HCT116 (cell line): ENCODE results near the gene PDZRN4. TPM values are rescaled to one million over a fixed set of nuclear protein-coding genes. Genes with fewer than 3 reads are reported as not detected.

Experiments used
- ATAC-seq: fragments of 200-7000 bp; cut with Tn5 transposase; 2 replicates; pipeline ENCODE4 v1.9.1; 2020; ENCODE audit warnings: mild to moderate bottlenecking, moderate library complexity
- BruUV-seq: library from RNA; stranded (reverse); fragments of 400-500 nt; replicated peaks from 2 replicates; lab custom pipeline; 2021; lab: Mats Ljungman, UMichigan
- CTCF ChIA-PET: fragments of 300-600 bp; sonication (Branson Sonifier 250); formaldehyde crosslinking; loops from one replicate; lab custom pipeline; 2021; ENCODE audit warnings: antibody characterized with exemption; lab: Charles Lee
- POLR2A ChIA-PET: fragments of 300-600, 350-600 bp; sonication (Branson Sonifier 250); formaldehyde crosslinking; loops from one replicate; lab custom pipeline; 2021; ENCODE audit warnings: antibody characterized with exemption; lab: Charles Lee
- RAD21 ChIA-PET, 2 experiments: fragments of 300-600 bp; sonication (Branson Sonifier 250); formaldehyde crosslinking; loops; one replicate each; lab custom pipeline; 2023; ENCODE audit warnings: low total read pairs in 2 of 2; ENCODE audit not compliant: uncharacterized antibody in 2 of 2, unreplicated experiment in 2 of 2, low non-redundant PET in 1 of 2; lab: Charles Lee
- DNase-seq: peaks from one replicate; pipeline ENCODE4 v3.0.0-alpha.2; 2010; ENCODE audit warnings: low read depth, low spot score
- H2AFZ ChIP-seq: fragments of 200-600 bp; shearing (Covaris generic), sonication (generic); 2 replicates; pipeline ENCODE4 v1.6.1; 2017; ENCODE audit warnings: low read depth, mixed run types, mixed read lengths, antibody characterized with exemption, low read length; ENCODE audit not compliant: poor library complexity, severe bottlenecking
- H3K27ac ChIP-seq: 2 replicates; pipeline ENCODE4 v1.5.1; 2012; ENCODE audit warnings: low read depth, low read length
- H3K27me3 ChIP-seq: fragments of 200-600 bp; sonication (generic); 2 replicates; pipeline ENCODE4 v1.6.1; 2016; ENCODE audit warnings: mixed run types, low read length, mixed read lengths; ENCODE audit not compliant: insufficient read depth
- H3K36me3 ChIP-seq, 2 experiments: fragments of 200-500 bp in 1 of 2; fragments of 200-600 bp in 1 of 2; sonication (Bioruptor generic) in 1 of 2; sonication (generic) in 1 of 2; 2 replicates each; pipeline versions ENCODE4 v1.5.1 to v1.6.1; 2014 to 2016; ENCODE audit warnings: low read length in 2 of 2, inconsistent platforms in 1 of 2, mixed read lengths in 1 of 2, mixed run types in 1 of 2; ENCODE audit not compliant: insufficient read depth in 2 of 2, control insufficient read depth in 1 of 2
- H3K4me1 ChIP-seq, 2 experiments: fragments of 200-600 bp in 1 of 2; sonication (generic) in 1 of 2; 2 replicates each; pipeline versions ENCODE4 v1.5.1 to v1.6.1; 2012 to 2017; ENCODE audit warnings: low read length in 2 of 2, inconsistent platforms in 1 of 2, mild to moderate bottlenecking in 1 of 2, mixed read lengths in 1 of 2, mixed run types in 1 of 2, moderate library complexity in 1 of 2; ENCODE audit not compliant: insufficient read depth in 2 of 2, control insufficient read depth in 1 of 2
- H3K4me2 ChIP-seq: fragments of 200-600 bp; sonication (generic); 2 replicates; pipeline ENCODE4 v1.6.1; 2017; ENCODE audit warnings: mixed run types, low read length, mixed read lengths
- H3K4me3 ChIP-seq, 2 experiments: fragments of 200-600 bp in 1 of 2; sonication (generic) in 1 of 2; replicated peaks in 1 of 2; 2 replicates each; pipeline ENCODE4 v1.5.1; 2011 to 2016; ENCODE audit warnings: low read length in 2 of 2, control low read depth in 1 of 2, low read depth in 1 of 2, mild to moderate bottlenecking in 1 of 2, mixed read lengths in 1 of 2, mixed run types in 1 of 2
- H3K79me2 ChIP-seq: fragments of 200-600 bp; sonication (generic); 2 replicates; pipeline ENCODE4 v1.6.1; 2017; ENCODE audit warnings: mild to moderate bottlenecking, mixed run types, low read length, moderate library complexity, mixed read lengths; ENCODE audit not compliant: insufficient read depth
- H3K9ac ChIP-seq: fragments of 200-600 bp; sonication (generic); 2 replicates; pipeline ENCODE4 v1.6.1; 2016; ENCODE audit warnings: low read length, mixed read lengths
- H3K9me2 ChIP-seq: fragments of 200-600 bp; sonication (generic), shearing (Covaris generic); 2 replicates; pipeline ENCODE4 v1.6.1; 2017; ENCODE audit warnings: mixed run types, mild to moderate bottlenecking, moderate library complexity; ENCODE audit not compliant: insufficient read depth
- H3K9me3 ChIP-seq, 2 experiments: fragments of 200-500 bp in 1 of 2; fragments of 200-600 bp in 1 of 2; sonication (Bioruptor generic) in 1 of 2; sonication (generic) in 1 of 2; 2 replicates each; pipeline ENCODE4 v1.6.1; 2014 to 2017; ENCODE audit warnings: low read length in 2 of 2, mixed read lengths in 2 of 2, inconsistent platforms in 1 of 2, low read depth in 1 of 2, mild to moderate bottlenecking in 1 of 2, mixed run types in 1 of 2, moderate library complexity in 1 of 2; ENCODE audit not compliant: control insufficient read depth in 1 of 2, insufficient read depth in 1 of 2
- H4K20me1 ChIP-seq: fragments of 200-600 bp; sonication (generic), shearing (Covaris generic); 2 replicates; pipeline ENCODE4 v1.6.1; 2017; ENCODE audit warnings: mixed run types, mild to moderate bottlenecking, moderate library complexity; ENCODE audit not compliant: insufficient read depth
- ATF3 ChIP-seq: IDR thresholded peaks from 2 replicates; pipeline ENCODE4 v1.6.1; 2012
- CBX3 ChIP-seq: IDR thresholded peaks from 2 replicates; pipeline ENCODE4 v1.6.1; 2012; ENCODE audit warnings: low read depth
- ELF1 ChIP-seq: IDR thresholded peaks from 2 replicates; pipeline ENCODE4 v1.6.1; 2012; ENCODE audit warnings: low read depth, borderline replicate concordance
- EZH2 ChIP-seq: fragments of 200-600 bp; sonication (generic); IDR thresholded peaks from 2 replicates; pipeline ENCODE4 v1.6.1; 2017; ENCODE audit warnings: antibody characterized with exemption, mixed run types
- EZH2phosphoT487 ChIP-seq: fragments of 200-600 bp; IDR thresholded peaks from 2 replicates; pipeline ENCODE4 v1.6.1; 2018; ENCODE audit warnings: antibody characterized with exemption, borderline replicate concordance
- FOSL1 ChIP-seq: IDR thresholded peaks from 2 replicates; pipeline ENCODE4 v1.6.1; 2012; ENCODE audit warnings: low read depth
- JUND ChIP-seq: IDR thresholded peaks from 2 replicates; pipeline ENCODE4 v1.6.1; 2012
- MAX ChIP-seq: IDR thresholded peaks from 2 replicates; pipeline ENCODE4 v1.6.1; 2012
- POLR2AphosphoS5 ChIP-seq: IDR thresholded peaks from 2 replicates; pipeline ENCODE4 v1.6.1; 2011; ENCODE audit warnings: mild to moderate bottlenecking, low read depth, low read length, moderate library complexity
- RAD21 ChIP-seq: IDR thresholded peaks from 2 replicates; pipeline ENCODE4 v1.6.1; 2012; ENCODE audit warnings: low read depth, mild to moderate bottlenecking
- SIN3A ChIP-seq: IDR thresholded peaks from 2 replicates; pipeline ENCODE4 v1.6.1; 2012; ENCODE audit warnings: low read depth
- SP1 ChIP-seq: IDR thresholded peaks from 2 replicates; pipeline ENCODE4 v1.6.1; 2012; ENCODE audit warnings: low read depth
- SRF ChIP-seq: IDR thresholded peaks from 2 replicates; pipeline ENCODE4 v1.6.1; 2012; ENCODE audit warnings: low read depth
- TCF7L2 ChIP-seq: IDR thresholded peaks from 2 replicates; pipeline ENCODE4 v1.7.0; 2011; ENCODE audit warnings: borderline replicate concordance, inconsistent platforms; ENCODE audit not compliant: insufficient read depth, insufficient read length; ENCODE audit errors: extremely low read depth
- YY1 ChIP-seq: IDR thresholded peaks from 2 replicates; pipeline ENCODE4 v1.6.1; 2011; ENCODE audit warnings: low read length, low read depth, moderate library complexity, mild to moderate bottlenecking; ENCODE audit not compliant: insufficient replicate concordance; ENCODE audit errors: extremely low read depth
- intact Hi-C: fragments of 100-400 bp; cut with micrococcal nuclease; formaldehyde crosslinking; loops from 2 replicates; pipeline ENCODE4 v1.10.0; 2022
- total RNA-seq: library from RNA; stranded (reverse); gene quantifications from one replicate; pipeline ENCODE4 v1.2.1, GENCODE V29; 2021; ENCODE audit not compliant: unreplicated experiment
- TF ChIP-seq, protein P1 (sequence below): IDR thresholded peaks from 2 replicates; pipeline ENCODE4 v1.6.1; 2012; ENCODE audit warnings: low read depth

PDZRN4 gene
- total RNA-seq, 1 experiment from 2014 or later: not detected

GRCh38 chr12:41510470-41510869 lies 322.4 kb downstream of the PDZRN4 start:
- no peak overlapping the region for H2AFZ ChIP-seq
- H3K9me2 ChIP-seq: no peaks in the 10 kb centered on the region
- RAD21 ChIA-PET: no interaction called here
- H3K27me3 ChIP-seq: no peaks in the 10 kb centered on the region
- H3K4me3 ChIP-seq: no peak overlapping the region
- H3K4me2 ChIP-seq: no peak overlapping the region
- TF ChIP-seq SP1: no peak
- no peak for TF ChIP-seq FOSL1
- no peak for TF ChIP-seq JUND
- no peak for ATAC-seq
- POLR2A ChIA-PET: no interaction called here
- CTCF ChIA-PET: no interaction called here
- H3K4me1 ChIP-seq: no peaks in the 10 kb centered on the region
- DNase-seq: no peak
- H3K9ac ChIP-seq: no peak overlapping the region
- H3K27ac ChIP-seq: no peak overlapping the region
- H3K9me3 ChIP-seq: no peaks in the 10 kb centered on the region
- BruUV-seq: no TSS peak
- intact Hi-C loops: no loop called here
- H3K79me2 ChIP-seq: no peaks in the 10 kb centered on the region
- no peaks in the 10 kb centered on the region for H3K36me3 ChIP-seq
- no peaks in the 10 kb centered on the region for H4K20me1 ChIP-seq

- CTCF ChIA-PET: no interaction called here
- no peak overlapping the region for H3K4me3 ChIP-seq
- no peak overlapping the region for H3K27ac ChIP-seq
- H3K79me2 ChIP-seq: no peaks in the 10 kb centered on the region
- H3K4me1 ChIP-seq: no peaks in the 10 kb centered on the region
- no peaks in the 10 kb centered on the region for H3K9me3 ChIP-seq
- no peak overlapping the region for H2AFZ ChIP-seq
- H3K27me3 ChIP-seq: no peaks in the 10 kb centered on the region
- H3K9me2 ChIP-seq: no peaks in the 10 kb centered on the region
- DNase-seq (no peak), ATAC-seq (no peak)
- no peaks in the 10 kb centered on the region for H4K20me1 ChIP-seq
- no peak for TF ChIP-seq RAD21
- no peak for TF ChIP-seq CBX3
- no peak for TF ChIP-seq TCF7L2
- no peak for TF ChIP-seq SIN3A
- no peak for TF ChIP-seq SP1
- TF ChIP-seq YY1: no peak
- TF ChIP-seq FOSL1: no peak
- no peak for TF ChIP-seq SRF
- TF ChIP-seq, protein P1, sequence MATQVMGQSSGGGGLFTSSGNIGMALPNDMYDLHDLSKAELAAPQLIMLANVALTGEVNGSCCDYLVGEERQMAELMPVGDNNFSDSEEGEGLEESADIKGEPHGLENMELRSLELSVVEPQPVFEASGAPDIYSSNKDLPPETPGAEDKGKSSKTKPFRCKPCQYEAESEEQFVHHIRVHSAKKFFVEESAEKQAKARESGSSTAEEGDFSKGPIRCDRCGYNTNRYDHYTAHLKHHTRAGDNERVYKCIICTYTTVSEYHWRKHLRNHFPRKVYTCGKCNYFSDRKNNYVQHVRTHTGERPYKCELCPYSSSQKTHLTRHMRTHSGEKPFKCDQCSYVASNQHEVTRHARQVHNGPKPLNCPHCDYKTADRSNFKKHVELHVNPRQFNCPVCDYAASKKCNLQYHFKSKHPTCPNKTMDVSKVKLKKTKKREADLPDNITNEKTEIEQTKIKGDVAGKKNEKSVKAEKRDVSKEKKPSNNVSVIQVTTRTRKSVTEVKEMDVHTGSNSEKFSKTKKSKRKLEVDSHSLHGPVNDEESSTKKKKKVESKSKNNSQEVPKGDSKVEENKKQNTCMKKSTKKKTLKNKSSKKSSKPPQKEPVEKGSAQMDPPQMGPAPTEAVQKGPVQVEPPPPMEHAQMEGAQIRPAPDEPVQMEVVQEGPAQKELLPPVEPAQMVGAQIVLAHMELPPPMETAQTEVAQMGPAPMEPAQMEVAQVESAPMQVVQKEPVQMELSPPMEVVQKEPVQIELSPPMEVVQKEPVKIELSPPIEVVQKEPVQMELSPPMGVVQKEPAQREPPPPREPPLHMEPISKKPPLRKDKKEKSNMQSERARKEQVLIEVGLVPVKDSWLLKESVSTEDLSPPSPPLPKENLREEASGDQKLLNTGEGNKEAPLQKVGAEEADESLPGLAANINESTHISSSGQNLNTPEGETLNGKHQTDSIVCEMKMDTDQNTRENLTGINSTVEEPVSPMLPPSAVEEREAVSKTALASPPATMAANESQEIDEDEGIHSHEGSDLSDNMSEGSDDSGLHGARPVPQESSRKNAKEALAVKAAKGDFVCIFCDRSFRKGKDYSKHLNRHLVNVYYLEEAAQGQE: no peak
- TF ChIP-seq EZH2phosphoT487: no peak
- TF ChIP-seq ATF3: no peak
- no peak for TF ChIP-seq MAX
- no peak for TF ChIP-seq POLR2AphosphoS5
- no peak for TF ChIP-seq JUND
- no peak for TF ChIP-seq EZH2
- no peak for TF ChIP-seq ELF1
- POLR2A ChIA-PET: no interaction called here
- no peak overlapping the region for H3K9ac ChIP-seq
- intact Hi-C loops: no loop called here
- BruUV-seq: no TSS peak
- no peak overlapping the region for H3K4me2 ChIP-seq
- RAD21 ChIA-PET: no interaction called here
- H3K36me3 ChIP-seq: no peaks in the 10 kb centered on the region
These were observed 323.1 kb downstream of the PDZRN4 start for GRCh38 chr12:41511247-41511646.
